ENCODE data around the gene C1orf159. TPM values are rescaled to one million over a fixed set of nuclear protein-coding genes. Genes with fewer than 3 reads are reported as not detected.

Gene C1orf159
- total and polyA plus RNA-seq, 2 of the 8 experiments (the other 6 are each of a cell fraction or from before 2014, with no cell fraction given), result 10.0 to 10.9 TPM

DNA sequence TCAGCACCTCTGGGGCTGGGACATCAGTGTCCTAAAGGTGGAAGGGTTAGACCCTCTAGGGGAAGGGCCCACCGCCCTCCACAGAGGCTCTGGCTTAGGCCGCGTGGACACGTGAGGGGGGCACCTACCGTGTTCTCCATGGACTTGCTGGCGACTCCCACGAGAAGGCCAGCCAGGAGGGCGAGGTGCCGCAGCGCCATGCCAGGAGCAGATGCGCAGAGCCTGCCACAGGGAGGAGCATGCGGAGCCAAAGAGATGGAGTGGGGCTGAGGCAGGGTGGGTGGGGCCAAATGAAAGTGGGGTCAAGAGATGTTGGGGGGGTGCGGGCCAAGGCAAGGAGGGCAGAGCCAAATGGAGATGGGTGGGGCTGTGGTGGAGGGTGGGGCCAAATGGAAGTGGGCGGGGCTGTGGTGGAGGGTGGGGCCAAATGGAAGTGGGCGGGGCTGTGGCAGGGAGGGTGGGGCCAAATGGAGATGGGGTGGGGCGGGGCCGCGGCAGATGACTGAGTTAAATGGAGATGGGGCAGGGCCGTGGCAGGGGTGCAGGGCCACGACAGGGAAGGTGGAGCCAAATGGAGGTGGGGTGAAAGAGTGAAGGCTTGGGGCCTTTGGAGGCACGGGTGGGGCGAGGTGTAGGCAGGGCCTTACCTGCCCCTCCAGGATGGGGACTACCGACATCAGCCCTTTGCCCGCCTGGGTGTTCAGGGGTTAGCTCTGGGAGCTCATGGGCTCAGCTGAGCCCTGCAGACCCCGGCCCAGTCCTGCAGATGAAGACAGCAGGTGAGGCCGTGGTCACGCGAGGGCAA lies 24.3 kb downstream of the C1orf159 start:
- no peak for FAIRE-seq
- no peak overlapping the region for H3K27ac ChIP-seq (ENCODE audit: low read depth, low read length)
- no peaks in the 10 kb centered on the region for H3K79me1 ChIP-seq (ENCODE audit: low read depth, low read length)
- H3K4me2 ChIP-seq (ENCODE audit: insufficient read depth in 1 of 2, low read depth in 2 of 2, low read length in 2 of 2), result no peak overlapping the region
- peaks cover 0 to 2% of the 10 kb centered on the region in 2 experiments for H4K20me1 ChIP-seq (replicated peaks in 1 of 2; ENCODE audit: control insufficient read depth in 1 of 2, insufficient read depth in 2 of 2, low read length in 2 of 2)
- no peak overlapping the region for H4K5ac ChIP-seq (ENCODE audit: insufficient read length, low read depth, low read length)
- POLR2A ChIA-PET (ENCODE audit: partially characterized antibody), result interaction anchor here (1.1 to 1.6 kb wide), 3 partner anchors 10 to 12 kb away, joined by 3 to 6 read pairs (median 6); no protein-coding TSS in a partner anchor
- no peaks in the 10 kb centered on the region for H3K4me1 ChIP-seq (replicated peaks in 1 of 4; ENCODE audit: control insufficient read depth in 3 of 4, insufficient read depth in 4 of 4, low read length in 3 of 4)
- no peak overlapping the region for H2AFZ ChIP-seq (ENCODE audit: low read length)
- peak overlapping the region; percentile 89 for H4K8ac ChIP-seq (ENCODE audit: extremely low read depth, insufficient read depth, low read length)
- H3K18ac ChIP-seq (ENCODE audit: extremely low read depth, low read length), result no peak overlapping the region
- no peak overlapping the region for H2BK20ac ChIP-seq (ENCODE audit: low read length)
- CTCF ChIA-PET (ENCODE audit: partially characterized antibody), result no interaction called here
- no peak overlapping the region for H3K14ac ChIP-seq (ENCODE audit: insufficient read length)
- H2BK12ac ChIP-seq (ENCODE audit: low read depth, low read length), result no peak overlapping the region
- H4K91ac ChIP-seq (replicated peaks; ENCODE audit: insufficient read length, low read length), result no peak overlapping the region
- H3K9me3 ChIP-seq (ENCODE audit: insufficient read depth in 2 of 2, low read depth in 1 of 2, low read length in 1 of 2), result peaks cover 6 to 20% of the 10 kb centered on the region in 2 experiments; a peak in 3 of 4 replicates
- no peak overlapping the region for H3K9ac ChIP-seq (replicated peaks in 1 of 4; ENCODE audit: extremely low read depth in 1 of 4, low read depth in 3 of 4, low read length in 3 of 4)
- 91% methylated on average over 20 of the region's 28 CpGs; no CpG with 5 or more reads in 1 of the 2 experiments for WGBS, 2 experiments (ENCODE audit: extremely low coverage in 1 of 2, insufficient coverage in 1 of 2, insufficient read length in 1 of 2, insufficient replicate concordance in 2 of 2, low coverage in 1 of 2, low lambda C conversion rate in 2 of 2, missing lambda C conversion rate in 1 of 2)
- peaks cover 0 to 2% (median 0%) of the 10 kb centered on the region in 4 experiments; a peak in 1 of 7 replicates for H3K27me3 ChIP-seq (replicated peaks in 1 of 4; ENCODE audit: control insufficient read depth in 3 of 4, extremely low read depth in 1 of 4, insufficient read depth in 3 of 4, low read length in 3 of 4)
- H2BK120ac ChIP-seq (replicated peaks; ENCODE audit: low read depth, low read length), result no peak overlapping the region
- no peak overlapping the region for H3K56ac ChIP-seq (replicated peaks; ENCODE audit: insufficient read length, low read depth, low read length)
- H3K23me2 ChIP-seq (ENCODE audit: low read depth, low read length), result no peaks in the 10 kb centered on the region
- H3K23ac ChIP-seq (ENCODE audit: insufficient read length), result no peak overlapping the region
- no peaks in the 10 kb centered on the region for H3K36me3 ChIP-seq (ENCODE audit: control insufficient read depth in 2 of 4, insufficient read depth in 4 of 4, low read length in 3 of 4)
- peak in 1 of 2 experiments; percentile 51 for DNase-seq (ENCODE audit: low read depth in 1 of 2, low spot score in 2 of 2)
- H2BK5ac ChIP-seq (ENCODE audit: low read depth, low read length), result no peak overlapping the region
- H3K4me3 ChIP-seq (ENCODE audit: extremely low read depth in 1 of 4, insufficient read depth in 2 of 4, low read depth in 3 of 4, low read length in 4 of 4), result no peak overlapping the region
- no peak overlapping the region for H3K4ac ChIP-seq (replicated peaks; ENCODE audit: insufficient read length, low read depth, low read length)
- H2BK15ac ChIP-seq (ENCODE audit: low read length), result no peak overlapping the region
- H2AK5ac ChIP-seq (ENCODE audit: low read depth, low read length), result no peak overlapping the region
- no peaks in the 10 kb centered on the region for H3K79me2 ChIP-seq (ENCODE audit: control insufficient read depth in 1 of 2, insufficient read depth in 2 of 2, low read length in 2 of 2)
- TF ChIP-seq CHD2 (IDR thresholded peaks at IDR 0.05; ENCODE audit: low read length), result no peak
- no peak for TF ChIP-seq CBX8 (IDR thresholded peaks at IDR 0.05; ENCODE audit: borderline replicate concordance, low read depth, low read length)
- TF ChIP-seq SAP30 (IDR thresholded peaks at IDR 0.05; ENCODE audit: insufficient read depth, insufficient replicate concordance, low read length), result no peak
- no peak for TF ChIP-seq EP300 (IDR thresholded peaks at IDR 0.05; ENCODE audit: borderline replicate concordance in 1 of 2, low read depth in 2 of 2, low read length in 2 of 2)
- no peak for TF ChIP-seq POLR2A (IDR thresholded peaks at IDR 0.05; ENCODE audit: control extremely low read depth in 1 of 2, low read depth in 2 of 2, low read length in 2 of 2)
- no peak for TF ChIP-seq PHF8 (conservative IDR thresholded peaks at IDR 0.05; ENCODE audit: low read depth, low read length)
- TF ChIP-seq ZNF274 (IDR thresholded peaks at IDR 0.05; ENCODE audit: borderline replicate concordance, extremely low read depth, low read length), result no peak
- no peak for TF ChIP-seq TBP (IDR thresholded peaks at IDR 0.05; ENCODE audit: low read depth, low read length)
- TF ChIP-seq GTF2F1 (IDR thresholded peaks at IDR 0.05; ENCODE audit: borderline replicate concordance, low read depth, low read length), result no peak
- no peak for TF ChIP-seq POLR2AphosphoS5 (IDR thresholded peaks at IDR 0.05; ENCODE audit: low read depth, low read length)
- TF ChIP-seq NANOG (IDR thresholded peaks at IDR 0.05; ENCODE audit: insufficient read depth, low read depth, low read length, poor library complexity, severe bottlenecking), result no peak
- no peak for TF ChIP-seq KDM4A (IDR thresholded peaks at IDR 0.05; ENCODE audit: low read depth, low read length, severe bottlenecking)

Measured in H1 (cell line).